Hepatocyte (in vitro differentiated cells): Measurements from ENCODE around the gene PRKAB2. TPM values are rescaled to one million over a fixed set of nuclear protein-coding genes. Genes with fewer than 3 reads are reported as not detected.
"Not testable (repeated sequence)": the region's sequence is repeated elsewhere in the genome, so short reads cannot be mapped to it uniquely, and the experiment has no call there.

ENCODE experiments used
- DNase-seq: peaks from one replicate; pipeline ENCODE4 v3.0.0-alpha.2; 2016; ENCODE audit warnings: low spot score
- H2AFZ ChIP-seq: fragments of 200-600 bp; sonication (generic); 2 replicates; pipeline ENCODE4 v1.6.0; 2016; ENCODE audit warnings: antibody characterized with exemption, mild to moderate bottlenecking
- H3K27ac ChIP-seq: fragments of 200-600 bp; sonication (generic); 2 replicates; pipeline ENCODE4 v1.5.1; 2016; ENCODE audit warnings: mild to moderate bottlenecking
- H3K27me3 ChIP-seq: fragments of 200-600 bp; sonication (generic); 2 replicates; pipeline ENCODE4 v1.6.1; 2016
- H3K36me3 ChIP-seq: fragments of 200-600 bp; sonication (generic); replicated peaks from 2 replicates; pipeline ENCODE4 v1.5.1; 2016; ENCODE audit warnings: low read depth; ENCODE audit not compliant: insufficient read depth
- H3K4me1 ChIP-seq: fragments of 200-600 bp; sonication (generic); 2 replicates; pipeline ENCODE4 v1.5.1; 2016; ENCODE audit warnings: mild to moderate bottlenecking, moderate library complexity; ENCODE audit not compliant: insufficient read depth
- H3K4me2 ChIP-seq: fragments of 200-600 bp; sonication (generic); 2 replicates; pipeline ENCODE4 v1.6.0; 2016
- H3K4me3 ChIP-seq: fragments of 200-600 bp; sonication (generic); 2 replicates; pipeline ENCODE4 v1.5.1; 2016; ENCODE audit warnings: mild to moderate bottlenecking
- H3K79me2 ChIP-seq: fragments of 200-600 bp; sonication (generic); 2 replicates; pipeline ENCODE4 v1.6.0; 2017; ENCODE audit warnings: mild to moderate bottlenecking
- H3K9me2 ChIP-seq: fragments of 200-600 bp; sonication (generic); replicated peaks from 2 replicates; pipeline ENCODE4 v1.6.0; 2017; ENCODE audit warnings: mild to moderate bottlenecking; ENCODE audit not compliant: insufficient read depth
- H3K9me3 ChIP-seq: fragments of 200-600 bp; sonication (generic); 2 replicates; pipeline ENCODE4 v1.5.1; 2016; ENCODE audit warnings: low read depth, mild to moderate bottlenecking
- H4K20me1 ChIP-seq: fragments of 200-600 bp; sonication (generic); 2 replicates; pipeline ENCODE4 v1.6.0; 2016; ENCODE audit warnings: mild to moderate bottlenecking; ENCODE audit not compliant: insufficient read depth, poor library complexity, severe bottlenecking
- CTCF ChIP-seq: fragments of 200-600 bp; sonication (generic); IDR thresholded peaks from 2 replicates; pipeline ENCODE4 v1.5.1; 2016; ENCODE audit warnings: antibody characterized with exemption, mild to moderate bottlenecking; ENCODE audit not compliant: poor library complexity
- EZH2 ChIP-seq: fragments of 200-600 bp; sonication (generic); IDR thresholded peaks from 2 replicates; pipeline ENCODE4 v1.6.1; 2016; ENCODE audit warnings: antibody characterized with exemption, mild to moderate bottlenecking, borderline replicate concordance
- EZH2phosphoT487 ChIP-seq: fragments of 200-600 bp; sonication (generic); IDR thresholded peaks from one replicate; pipeline ENCODE4 v1.6.1; 2018; ENCODE audit warnings: antibody characterized with exemption, mild to moderate bottlenecking, low read depth, moderate library complexity; ENCODE audit not compliant: unreplicated experiment, severe bottlenecking
- WGBS: methylation state at CpG from one replicate; pipeline ENCODE4 v1.1.6; 2016; ENCODE audit warnings: low lambda C conversion rate; ENCODE audit errors: missing lambda C conversion rate; 5-methylcytosine and 5-hydroxymethylcytosine counted together
- polyA plus RNA-seq: library from polyadenylated mRNA; unstranded; fragments of >200 nt; fragmentation: Nextera tagmentation; extraction: Ambion mirVana; gene quantifications from 2 replicates; pipeline ENCODE4 v1.2.1, GENCODE V29; 2016
- total RNA-seq: library from RNA; depleted of rRNA; stranded (reverse); fragments of >200 nt; gene quantifications from 2 replicates; pipeline ENCODE4 v1.2.3, GENCODE V29; 2014

PRKAB2 gene
- total and polyA plus RNA-seq, 2 experiments from 2014 or later = 13.6 to 28.6 TPM

- Histone ChIP-seq H3K36me3 (no peaks in the 10 kb centered on the region), H3K4me1 (no peaks in the 10 kb centered on the region), H3K4me3 (no peak overlapping the region), H3K79me2 (no peaks in the 10 kb centered on the region), H3K27ac (no peak overlapping the region), H2AFZ (no peak overlapping the region), H3K27me3 (no peaks in the 10 kb centered on the region), H3K9me2 (no peaks in the 10 kb centered on the region), H4K20me1 (no peaks in the 10 kb centered on the region), H3K4me2 (no peak overlapping the region), H3K9me3 (no peaks in the 10 kb centered on the region)
- WGBS = 88% methylated on average over 2 of the region's 2 CpGs
- TF ChIP-seq EZH2phosphoT487 = no peak
- TF ChIP-seq EZH2 = no peak
- TF ChIP-seq CTCF = no peak
- no peak for DNase-seq
Observed at GRCh38 chr1:147142886-147143285, 29.4 kb downstream of the PRKAB2 start.

- H3K27me3 ChIP-seq, H3K4me3 ChIP-seq, H3K9me3 ChIP-seq, H3K79me2 ChIP-seq, H3K27ac ChIP-seq, H2AFZ ChIP-seq, H3K36me3 ChIP-seq, DNase-seq, H3K4me2 ChIP-seq, H3K9me2 ChIP-seq, H3K4me1 ChIP-seq, H4K20me1 ChIP-seq: not testable (repeated sequence)
- WGBS = 73% methylated on average over 1 of the region's 1 CpG
Observed at GRCh38 chr1:147130721-147131120, 41.5 kb downstream of the PRKAB2 start.

GRCh38 chr1:147129116-147129873 lies 43.0 kb downstream of the PRKAB2 start:
- no peak overlapping the region for H3K27ac ChIP-seq
- H3K4me1 ChIP-seq = no peaks in the 10 kb centered on the region
- TF ChIP-seq CTCF = no peak
- TF ChIP-seq EZH2 = no peak
- no peak for TF ChIP-seq EZH2phosphoT487
- H3K9me3 ChIP-seq = no peaks in the 10 kb centered on the region
- no peak overlapping the region for H2AFZ ChIP-seq
- no peaks in the 10 kb centered on the region for H3K27me3 ChIP-seq
- H3K36me3 ChIP-seq = no peaks in the 10 kb centered on the region
- no peak overlapping the region for H3K4me2 ChIP-seq
- H3K79me2 ChIP-seq = no peaks in the 10 kb centered on the region
- no peak for DNase-seq
- H3K9me2 ChIP-seq = no peaks in the 10 kb centered on the region
- WGBS = 100% methylated on average over 3 of the region's 3 CpGs
- no peaks in the 10 kb centered on the region for H4K20me1 ChIP-seq
- H3K4me3 ChIP-seq = no peak overlapping the region

GRCh38 chr1:147124266-147124665 lies 48.0 kb downstream of the PRKAB2 start:
- no peak overlapping the region for H3K27ac ChIP-seq
- H3K4me2 ChIP-seq = no peak overlapping the region
- H3K9me2 ChIP-seq = no peaks in the 10 kb centered on the region
- no peak for DNase-seq
- no peak for TF ChIP-seq CTCF
- no peak for TF ChIP-seq EZH2phosphoT487
- no peak for TF ChIP-seq EZH2
- no peak overlapping the region for H3K4me3 ChIP-seq
- H3K27me3 ChIP-seq = no peaks in the 10 kb centered on the region
- H2AFZ ChIP-seq = no peak overlapping the region
- no peaks in the 10 kb centered on the region for H3K4me1 ChIP-seq
- H3K79me2 ChIP-seq = no peaks in the 10 kb centered on the region
- no peaks in the 10 kb centered on the region for H4K20me1 ChIP-seq
- H3K9me3 ChIP-seq = no peaks in the 10 kb centered on the region
- H3K36me3 ChIP-seq = no peaks in the 10 kb centered on the region
- WGBS = 55% methylated on average over 2 of the region's 2 CpGs
